ENCODE data around the gene MGAT4B.
"Not testable (repeated sequence)": the region's sequence is repeated elsewhere in the genome, so short reads cannot be mapped to it uniquely, and the experiment has no call there.

DNA sequence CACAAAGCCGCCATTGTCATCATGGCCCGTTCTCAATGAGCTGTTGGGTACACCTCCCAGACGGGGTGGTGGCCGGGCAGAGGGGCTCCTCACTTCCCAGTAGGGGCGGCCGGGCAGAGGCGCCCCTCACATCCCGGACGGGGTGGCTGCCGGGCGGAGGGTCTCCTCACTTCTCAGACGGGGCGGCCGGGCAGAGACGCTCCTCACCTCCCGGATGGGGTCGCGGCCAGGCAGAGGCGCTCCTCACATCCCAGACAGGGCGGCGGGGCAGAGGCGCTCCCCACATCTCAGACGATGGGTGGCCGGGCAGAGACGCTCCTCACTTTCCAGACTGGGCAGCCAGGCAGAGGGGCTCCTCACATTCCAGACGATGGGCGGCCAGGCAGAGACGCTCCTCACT lies 28.2 kb upstream of the MGAT4B start:
- TF ChIP-seq, protein P1, sequence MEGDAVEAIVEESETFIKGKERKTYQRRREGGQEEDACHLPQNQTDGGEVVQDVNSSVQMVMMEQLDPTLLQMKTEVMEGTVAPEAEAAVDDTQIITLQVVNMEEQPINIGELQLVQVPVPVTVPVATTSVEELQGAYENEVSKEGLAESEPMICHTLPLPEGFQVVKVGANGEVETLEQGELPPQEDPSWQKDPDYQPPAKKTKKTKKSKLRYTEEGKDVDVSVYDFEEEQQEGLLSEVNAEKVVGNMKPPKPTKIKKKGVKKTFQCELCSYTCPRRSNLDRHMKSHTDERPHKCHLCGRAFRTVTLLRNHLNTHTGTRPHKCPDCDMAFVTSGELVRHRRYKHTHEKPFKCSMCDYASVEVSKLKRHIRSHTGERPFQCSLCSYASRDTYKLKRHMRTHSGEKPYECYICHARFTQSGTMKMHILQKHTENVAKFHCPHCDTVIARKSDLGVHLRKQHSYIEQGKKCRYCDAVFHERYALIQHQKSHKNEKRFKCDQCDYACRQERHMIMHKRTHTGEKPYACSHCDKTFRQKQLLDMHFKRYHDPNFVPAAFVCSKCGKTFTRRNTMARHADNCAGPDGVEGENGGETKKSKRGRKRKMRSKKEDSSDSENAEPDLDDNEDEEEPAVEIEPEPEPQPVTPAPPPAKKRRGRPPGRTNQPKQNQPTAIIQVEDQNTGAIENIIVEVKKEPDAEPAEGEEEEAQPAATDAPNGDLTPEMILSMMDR (IDR thresholded peaks at IDR 0.05; ENCODE audit: low read depth, low read length, missing input control), result not testable (repeated sequence)
- TF ChIP-seq TAF1 (conservative IDR thresholded peaks at IDR 0.05), result not testable (repeated sequence)
- TF ChIP-seq, protein P2, sequence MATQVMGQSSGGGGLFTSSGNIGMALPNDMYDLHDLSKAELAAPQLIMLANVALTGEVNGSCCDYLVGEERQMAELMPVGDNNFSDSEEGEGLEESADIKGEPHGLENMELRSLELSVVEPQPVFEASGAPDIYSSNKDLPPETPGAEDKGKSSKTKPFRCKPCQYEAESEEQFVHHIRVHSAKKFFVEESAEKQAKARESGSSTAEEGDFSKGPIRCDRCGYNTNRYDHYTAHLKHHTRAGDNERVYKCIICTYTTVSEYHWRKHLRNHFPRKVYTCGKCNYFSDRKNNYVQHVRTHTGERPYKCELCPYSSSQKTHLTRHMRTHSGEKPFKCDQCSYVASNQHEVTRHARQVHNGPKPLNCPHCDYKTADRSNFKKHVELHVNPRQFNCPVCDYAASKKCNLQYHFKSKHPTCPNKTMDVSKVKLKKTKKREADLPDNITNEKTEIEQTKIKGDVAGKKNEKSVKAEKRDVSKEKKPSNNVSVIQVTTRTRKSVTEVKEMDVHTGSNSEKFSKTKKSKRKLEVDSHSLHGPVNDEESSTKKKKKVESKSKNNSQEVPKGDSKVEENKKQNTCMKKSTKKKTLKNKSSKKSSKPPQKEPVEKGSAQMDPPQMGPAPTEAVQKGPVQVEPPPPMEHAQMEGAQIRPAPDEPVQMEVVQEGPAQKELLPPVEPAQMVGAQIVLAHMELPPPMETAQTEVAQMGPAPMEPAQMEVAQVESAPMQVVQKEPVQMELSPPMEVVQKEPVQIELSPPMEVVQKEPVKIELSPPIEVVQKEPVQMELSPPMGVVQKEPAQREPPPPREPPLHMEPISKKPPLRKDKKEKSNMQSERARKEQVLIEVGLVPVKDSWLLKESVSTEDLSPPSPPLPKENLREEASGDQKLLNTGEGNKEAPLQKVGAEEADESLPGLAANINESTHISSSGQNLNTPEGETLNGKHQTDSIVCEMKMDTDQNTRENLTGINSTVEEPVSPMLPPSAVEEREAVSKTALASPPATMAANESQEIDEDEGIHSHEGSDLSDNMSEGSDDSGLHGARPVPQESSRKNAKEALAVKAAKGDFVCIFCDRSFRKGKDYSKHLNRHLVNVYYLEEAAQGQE (IDR thresholded peaks at IDR 0.05), result not testable (repeated sequence)
